Stomach (tissue), 19 donors: ENCODE measurements around the gene EVI2B. TPM values are rescaled to one million over a fixed set of nuclear protein-coding genes. Genes with fewer than 3 reads are reported as not detected.

Experiments
- DNase-seq, 2 donors: peaks; one replicate each; pipeline versions ENCODE4 v3.0.0 to v3.0.0-alpha.2; 2013 to 2019
- H3K27ac ChIP-seq, 5 donors: fragments of 200-600 bp in 4 of 5; sonication (generic) in 4 of 5; one replicate each; pipeline ENCODE4 v1.5.1; 2013 to 2019; ENCODE audit warnings: mild to moderate bottlenecking in 1 of 5, moderate library complexity in 1 of 5
- H3K27me3 ChIP-seq, 3 donors: fragments of 200-600 bp; sonication (generic); one replicate each; pipeline ENCODE4 v1.5.1; 2017 to 2019; ENCODE audit warnings: mixed run types in 1 of 3
- H3K36me3 ChIP-seq, 4 donors: fragments of 200-600 bp; sonication (generic); 1 replicate in 3 of 4; 2 replicates in 1 of 4; pipeline ENCODE4 v1.5.1; 2016 to 2019
- H3K4me1 ChIP-seq, 4 donors: fragments of 200-600 bp; sonication (generic); one replicate each; pipeline ENCODE4 v1.5.1; 2016 to 2019
- H3K4me3 ChIP-seq, 4 donors: fragments of 200-600 bp; sonication (generic) in 3 of 4; one replicate each; pipeline ENCODE4 v1.5.1; 2016 to 2019; ENCODE audit warnings: mild to moderate bottlenecking in 1 of 4
- H3K9me3 ChIP-seq, 4 donors: fragments of 200-600 bp; sonication (generic); one replicate each; pipeline ENCODE4 v1.5.1; 2016 to 2019
- EP300 ChIP-seq: sonication (generic); formaldehyde crosslinking; IDR thresholded peaks from one replicate; pipeline ENCODE4 v1.6.1; 2017; ENCODE audit warnings: antibody characterized with exemption
- POLR2A ChIP-seq, 4 donors: fragments of 450-650 bp; IDR thresholded peaks; one replicate each; pipeline ENCODE4 v1.6.1; 2016; ENCODE audit warnings: antibody characterized with exemption in 4 of 4, control low read depth in 2 of 4, mild to moderate bottlenecking in 1 of 4, moderate library complexity in 1 of 4
- POLR2AphosphoS5 ChIP-seq, 3 donors: sonication (generic); formaldehyde crosslinking; IDR thresholded peaks; one replicate each; pipeline ENCODE4 v1.6.1; 2016; ENCODE audit warnings: antibody characterized with exemption in 3 of 3
- WGBS, 5 donors: extraction: QIAGEN DNeasy Blood & Tissue Kit in 3 of 5; methylation state at CpG; one replicate each; pipeline versions ENCODE4 v1.1.5 to v1.1.7; 2013 to 2018; 5-methylcytosine and 5-hydroxymethylcytosine counted together
- intact Hi-C: fragments of 100-400 bp; cut with DNase I; formaldehyde crosslinking; loops from one replicate; pipeline ENCODE4 v1.15.1; 2023; ENCODE audit warnings: low total_unique reads
- long read RNA-seq, 10 donors: transcript quantifications; one replicate each; lab custom pipeline, GENCODE V29; 2026
- polyA plus RNA-seq, 3 donors: library from polyadenylated mRNA; stranded (reverse); fragments of 200-250 nt; gene quantifications; one replicate each; pipeline ENCODE4 v1.2.3, GENCODE V29; 2013
- total RNA-seq, 5 donors: library from RNA; depleted of rRNA; stranded (reverse); fragments of >200 nt; gene quantifications; one replicate each; pipeline versions ENCODE4 v1.1.0 to v1.2.3, GENCODE V29; 2014 to 2016
- TF ChIP-seq, protein P1 (sequence below), 7 experiments: fragments of 450-650 bp in 4 of 7; fragments of 200-600 bp in 3 of 7; sonication (generic) in 3 of 7; IDR thresholded peaks; one replicate each; pipeline ENCODE4 v1.5.1; 2016 to 2019; ENCODE audit warnings: antibody characterized with exemption in 7 of 7, control low read depth in 2 of 7, mild to moderate bottlenecking in 1 of 7
- donor health status: healthy with polysubstance abuse.
- donor health status: Bipolar disorder and iron deficiency.
- donor health status: healthy.

Gene EVI2B, protein sequence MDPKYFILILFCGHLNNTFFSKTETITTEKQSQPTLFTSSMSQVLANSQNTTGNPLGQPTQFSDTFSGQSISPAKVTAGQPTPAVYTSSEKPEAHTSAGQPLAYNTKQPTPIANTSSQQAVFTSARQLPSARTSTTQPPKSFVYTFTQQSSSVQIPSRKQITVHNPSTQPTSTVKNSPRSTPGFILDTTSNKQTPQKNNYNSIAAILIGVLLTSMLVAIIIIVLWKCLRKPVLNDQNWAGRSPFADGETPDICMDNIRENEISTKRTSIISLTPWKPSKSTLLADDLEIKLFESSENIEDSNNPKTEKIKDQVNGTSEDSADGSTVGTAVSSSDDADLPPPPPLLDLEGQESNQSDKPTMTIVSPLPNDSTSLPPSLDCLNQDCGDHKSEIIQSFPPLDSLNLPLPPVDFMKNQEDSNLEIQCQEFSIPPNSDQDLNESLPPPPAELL
- total RNA-seq (10 to 100 TPM in 1 of 5 donors, 1 to 10 TPM in 4; 1.5 to 21.3 (median 9.8) TPM), polyA plus RNA-seq (1 to 10 TPM; 4.4 to 7.6 (median 4.6) TPM)
- long read RNA-seq, donor 1, result 0 reads
- long read RNA-seq, donor 2, result 0 reads
- long read RNA-seq, donor 3, result 0 reads
- long read RNA-seq, donor 4, result 0 reads
- long read RNA-seq, donor 5, transcript EVI2B-201 (2 exons, 1,999 nt), result major isoform, 7 of 7 reads
- long read RNA-seq, donor 5, partial matches to known transcripts, result 0 of 7 reads
- long read RNA-seq, donor 5, other reads (novel, unspliced or antisense), result 0 of 7 reads
- long read RNA-seq, donor 6, partial matches to known transcripts, result 0 of 3 reads
- long read RNA-seq, donor 6, other reads (novel, unspliced or antisense), result 0 of 3 reads
- long read RNA-seq, donor 7, partial matches to known transcripts, result 0 of 4 reads
- long read RNA-seq, donor 7, other reads (novel, unspliced or antisense), result 0 of 4 reads
- long read RNA-seq, donor 8, result 0 reads
- long read RNA-seq, donor 9, partial matches to known transcripts, result 0 of 1 reads
- long read RNA-seq, donor 9, other reads (novel, unspliced or antisense), result 0 of 1 reads
- long read RNA-seq, donor 10, result 0 reads

GRCh38 chr17:31313982-31314781 is at the start of gene EVI2B:
TSS of gene EVI2B (minus strand) at chr17:31314054. CDS start at chr17:31305609, 8,445 bp downstream.
- intact Hi-C loops, result no loop called here
- peaks cover 0 to 32% (median 0%) of the 10 kb centered on the region in 4 donors for H3K4me1 ChIP-seq
- H3K4me3 ChIP-seq, result peak within 1 kb of the TSS in 3 of 4 donors; percentile 25 to 33 (median 30)
- no peaks in the 10 kb centered on the region for H3K27me3 ChIP-seq
- H3K27ac ChIP-seq, result peak within 1 kb of the TSS; percentile 30 to 81 (median 55)
- WGBS, 5 donors, result 52 to 75% (median 68%) methylated on average over 3 of the region's 3 CpGs
- DNase-seq, result no peak
- no peaks in the 10 kb centered on the region for H3K9me3 ChIP-seq
- TF ChIP-seq, protein P1, sequence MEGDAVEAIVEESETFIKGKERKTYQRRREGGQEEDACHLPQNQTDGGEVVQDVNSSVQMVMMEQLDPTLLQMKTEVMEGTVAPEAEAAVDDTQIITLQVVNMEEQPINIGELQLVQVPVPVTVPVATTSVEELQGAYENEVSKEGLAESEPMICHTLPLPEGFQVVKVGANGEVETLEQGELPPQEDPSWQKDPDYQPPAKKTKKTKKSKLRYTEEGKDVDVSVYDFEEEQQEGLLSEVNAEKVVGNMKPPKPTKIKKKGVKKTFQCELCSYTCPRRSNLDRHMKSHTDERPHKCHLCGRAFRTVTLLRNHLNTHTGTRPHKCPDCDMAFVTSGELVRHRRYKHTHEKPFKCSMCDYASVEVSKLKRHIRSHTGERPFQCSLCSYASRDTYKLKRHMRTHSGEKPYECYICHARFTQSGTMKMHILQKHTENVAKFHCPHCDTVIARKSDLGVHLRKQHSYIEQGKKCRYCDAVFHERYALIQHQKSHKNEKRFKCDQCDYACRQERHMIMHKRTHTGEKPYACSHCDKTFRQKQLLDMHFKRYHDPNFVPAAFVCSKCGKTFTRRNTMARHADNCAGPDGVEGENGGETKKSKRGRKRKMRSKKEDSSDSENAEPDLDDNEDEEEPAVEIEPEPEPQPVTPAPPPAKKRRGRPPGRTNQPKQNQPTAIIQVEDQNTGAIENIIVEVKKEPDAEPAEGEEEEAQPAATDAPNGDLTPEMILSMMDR (IDR thresholded peaks at IDR 0.05), result no peak
- TF ChIP-seq EP300, result no peak
- no peak for TF ChIP-seq POLR2A (IDR thresholded peaks at IDR 0.05)
- no peak for TF ChIP-seq POLR2AphosphoS5 (IDR thresholded peaks at IDR 0.05)
- no peaks in the 10 kb centered on the region for H3K36me3 ChIP-seq

GRCh38 chr17:31357839-31358394 is 44.1 kb upstream of the EVI2B start:
- H3K4me1 ChIP-seq, result peaks cover 0 to 23% (median 3%) of the 10 kb centered on the region in 4 donors
- no peak overlapping the region for H3K4me3 ChIP-seq
- H3K27me3 ChIP-seq, result no peaks in the 10 kb centered on the region
- intact Hi-C loops, result no loop called here
- 56 to 67% (median 60%) methylated on average over 3 of the region's 3 CpGs for WGBS, 5 donors
- no peak overlapping the region for H3K27ac ChIP-seq
- H3K9me3 ChIP-seq, result no peaks in the 10 kb centered on the region
- H3K36me3 ChIP-seq, result peaks cover 5 to 76% (median 72%) of the 10 kb centered on the region in 4 donors
- TF ChIP-seq, protein P1 (IDR thresholded peaks at IDR 0.05), result no peak
- TF ChIP-seq POLR2AphosphoS5 (IDR thresholded peaks at IDR 0.05), result no peak
- no peak for TF ChIP-seq POLR2A (IDR thresholded peaks at IDR 0.05)
- DNase-seq, result no peak

- Histone ChIP-seq H3K27me3 (no peaks in the 10 kb centered on the region), H3K27ac (no peak overlapping the region), H3K36me3 (peaks cover 7 to 79% (median 76%) of the 10 kb centered on the region in 4 donors), H3K9me3 (no peaks in the 10 kb centered on the region), H3K4me3 (no peak overlapping the region), H3K4me1 (peaks cover 0 to 23% (median 3%) of the 10 kb centered on the region in 4 donors)
- no peak for DNase-seq
- WGBS, 5 donors, result 39 to 67% (median 44%) methylated on average over 2 of the region's 2 CpGs
- TF ChIP-seq POLR2A (IDR thresholded peaks at IDR 0.05) (no peak), EP300 (no peak), POLR2AphosphoS5 (IDR thresholded peaks at IDR 0.05) (no peak)
- TF ChIP-seq, protein P1 (IDR thresholded peaks at IDR 0.05), result no peak
- intact Hi-C loops, result no loop called here
Observed at GRCh38 chr17:31357091-31357490, 43.2 kb upstream of the EVI2B start.
